Stimulated activated CD8-positive, alpha-beta memory T cell treated with anti-CD3 and anti-CD28 coated beads, Interleukin-4, amount 100 ng/mL, for 24 hours (primary cell): ENCODE measurements around the gene SYNE1.

Experiments
- DNase-seq: peaks from one replicate; pipeline ENCODE4 v3.0.0-alpha.2; 2020; ENCODE audit warnings: low read depth

The SYNE1 gene

DNA sequence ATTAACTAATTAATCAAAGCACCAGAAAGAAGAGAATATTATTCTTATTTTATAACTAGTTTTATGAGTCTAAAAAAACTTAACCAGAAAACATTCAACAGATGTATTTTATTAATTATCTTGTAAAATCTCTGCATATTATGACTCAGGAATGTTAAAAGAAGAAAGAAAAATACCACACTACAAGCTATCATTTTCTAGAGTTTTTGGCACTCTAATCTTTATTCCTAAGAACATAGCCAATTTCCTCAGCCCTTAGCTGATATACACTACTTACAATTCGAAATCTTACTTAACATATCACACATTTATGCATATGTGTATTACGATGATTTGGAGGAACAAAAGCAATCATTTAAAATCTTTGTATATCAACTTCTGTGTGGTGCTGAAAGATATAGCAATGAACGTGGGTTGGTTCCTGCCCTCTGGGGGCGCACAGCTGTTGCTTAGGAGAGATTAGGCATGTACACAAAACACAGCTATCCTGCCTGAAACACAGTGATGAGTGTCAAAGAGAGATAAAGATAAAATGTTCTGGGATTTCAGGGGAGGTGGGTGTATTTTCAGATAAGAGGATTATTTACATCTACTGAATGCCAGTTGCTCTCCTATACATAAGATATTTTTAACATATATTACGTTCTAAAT is 404.5 kb downstream of the SYNE1 start:
- DNase-seq, result no peak

DNA sequence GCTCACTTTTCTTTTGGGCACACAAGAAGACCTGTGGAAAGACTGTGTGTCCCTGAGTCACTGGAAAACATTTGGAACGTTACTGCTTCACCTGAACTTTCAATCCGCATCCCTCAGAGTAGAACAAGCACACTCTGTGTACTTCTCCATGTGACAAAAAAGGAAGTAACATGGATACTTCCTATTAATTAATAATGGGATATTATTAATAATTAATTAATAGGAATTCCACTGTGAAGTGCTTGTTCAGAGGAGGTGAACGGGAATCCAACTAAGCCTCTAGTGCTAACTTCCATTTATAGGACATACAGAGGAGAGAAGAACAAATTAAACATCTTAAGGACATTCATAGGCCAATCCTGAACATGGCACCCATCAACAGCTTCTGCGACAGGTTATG is 407.8 kb downstream of the SYNE1 start:
- no peak for DNase-seq

DNA sequence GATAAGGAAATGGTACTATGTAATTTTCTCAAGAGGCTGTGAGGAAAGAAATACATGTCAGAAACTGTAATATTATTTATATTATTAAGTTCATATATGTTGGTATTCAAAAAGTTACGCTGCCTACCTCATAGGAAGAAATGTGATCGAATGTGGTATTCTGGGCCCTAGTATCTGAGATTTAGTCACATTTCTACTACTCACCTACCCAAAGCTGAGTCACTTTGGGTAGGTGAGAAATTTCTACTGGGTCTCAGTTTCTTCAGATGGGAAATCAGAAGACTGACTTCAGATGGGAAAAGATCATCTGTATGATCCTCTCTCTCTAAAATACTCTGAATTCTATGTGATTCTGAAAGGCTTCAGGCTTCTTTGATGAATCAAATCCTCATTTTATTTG is 411.0 kb downstream of the SYNE1 start:
- DNase-seq, result no peak

DNA sequence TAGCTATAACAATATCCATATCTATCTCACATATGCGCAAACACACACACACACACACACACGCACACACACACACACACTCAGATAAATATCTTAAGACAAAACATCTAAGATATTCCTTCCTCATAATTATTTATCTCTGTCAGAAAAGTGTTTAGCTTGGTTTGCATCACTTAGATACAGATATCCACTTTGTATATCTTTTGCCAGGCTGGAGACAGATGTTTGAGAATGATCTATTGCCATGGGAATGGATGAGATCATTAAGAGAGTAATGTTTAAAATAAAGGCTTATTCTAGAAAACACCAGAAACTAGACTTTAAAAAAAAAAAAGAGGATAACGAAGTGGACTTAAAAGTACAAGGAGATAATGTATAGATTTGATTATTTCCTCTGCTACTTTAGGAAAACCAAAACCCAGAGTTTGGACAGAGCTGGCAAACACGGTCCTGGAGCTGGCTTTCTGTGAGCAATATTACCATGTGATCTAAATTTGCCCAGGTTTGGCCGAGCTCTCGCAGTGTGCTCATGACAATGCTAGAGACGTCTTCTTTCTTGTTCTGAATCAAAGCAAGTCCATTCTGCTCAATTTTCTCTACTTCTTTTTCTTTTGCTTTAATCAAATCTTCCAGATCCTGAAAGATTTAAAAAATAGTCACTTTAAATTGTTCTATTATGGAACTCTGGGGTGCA is 411.8 kb downstream of the SYNE1 start:
- DNase-seq, result no peak

DNA sequence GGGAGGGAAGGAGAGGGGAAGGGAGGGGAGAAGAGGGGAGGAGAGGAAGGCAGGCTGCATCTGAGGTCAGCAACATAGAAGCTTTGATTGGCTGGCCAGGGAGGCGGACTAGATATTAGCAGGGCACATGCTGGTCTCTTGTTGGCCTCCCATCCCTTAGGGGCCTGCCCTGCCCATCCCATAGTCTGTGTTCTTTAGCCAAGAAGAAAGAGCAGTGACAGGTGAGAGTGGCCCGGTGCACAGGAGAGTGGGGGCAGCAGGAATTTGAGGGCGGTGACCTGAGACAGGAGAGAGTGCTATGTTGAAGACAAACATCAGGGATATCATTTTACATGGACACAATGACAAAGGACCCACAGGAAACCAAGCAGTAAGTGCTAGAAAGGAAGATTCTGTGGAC is 413.5 kb downstream of the SYNE1 start:
- DNase-seq, result no peak

DNA sequence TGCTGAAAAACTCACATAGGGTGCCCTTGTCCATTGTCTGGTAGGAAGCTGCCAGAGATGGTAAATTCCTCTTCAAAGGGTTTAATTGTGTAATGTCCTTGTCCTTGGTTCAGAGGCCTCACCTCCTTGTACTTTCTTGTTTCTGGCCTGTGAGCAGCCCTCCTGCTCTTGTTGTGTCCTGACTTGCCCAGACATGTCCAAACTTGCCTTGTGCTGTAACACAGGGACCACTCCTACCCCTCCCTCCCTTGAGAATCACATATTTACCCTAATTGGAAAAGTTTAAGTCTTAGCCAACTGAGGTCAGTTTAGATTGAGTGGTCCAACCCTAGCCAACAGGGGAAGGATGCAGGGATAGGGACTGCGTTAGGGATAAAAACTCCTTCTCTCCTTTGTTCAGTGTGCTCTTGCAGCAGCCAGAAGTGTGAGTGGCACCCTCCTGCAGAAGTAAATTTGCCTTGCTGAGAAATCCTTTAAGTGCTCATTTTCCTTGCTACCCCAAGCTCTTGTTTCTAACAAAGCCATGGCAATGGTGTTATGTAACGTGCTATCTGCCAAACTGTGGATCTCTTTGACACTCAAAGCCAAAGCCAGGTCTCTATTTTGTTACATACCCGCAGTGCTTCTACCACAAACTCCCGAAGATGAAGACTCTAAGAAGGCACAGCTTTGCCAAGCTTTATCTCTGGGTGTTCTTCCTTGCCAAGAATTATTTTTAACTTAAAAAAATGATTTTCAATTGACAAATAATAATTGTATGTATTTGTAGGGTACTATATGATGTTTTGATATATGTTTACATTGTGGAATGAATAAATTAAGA is 415.1 kb downstream of the SYNE1 start:
- no peak for DNase-seq

DNA sequence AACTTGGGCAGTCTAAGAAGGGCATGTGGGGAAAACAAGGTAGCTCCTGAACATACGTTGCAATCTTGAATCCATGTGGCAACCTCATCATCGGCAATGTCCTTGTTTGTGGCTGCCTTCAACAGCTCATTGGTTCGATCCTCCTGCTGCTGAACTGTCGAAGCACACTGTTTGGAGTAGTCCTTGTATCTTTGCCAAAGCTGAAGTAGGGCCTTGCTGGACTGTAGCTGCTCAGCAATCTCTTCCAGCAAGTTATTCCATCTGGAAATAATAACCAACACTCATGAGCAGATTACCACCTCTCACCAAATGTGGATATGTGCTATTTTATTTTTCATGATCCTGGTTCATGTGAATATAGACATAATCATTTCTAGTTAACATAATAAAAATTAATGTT is 416.4 kb downstream of the SYNE1 start:
- no peak for DNase-seq

DNA sequence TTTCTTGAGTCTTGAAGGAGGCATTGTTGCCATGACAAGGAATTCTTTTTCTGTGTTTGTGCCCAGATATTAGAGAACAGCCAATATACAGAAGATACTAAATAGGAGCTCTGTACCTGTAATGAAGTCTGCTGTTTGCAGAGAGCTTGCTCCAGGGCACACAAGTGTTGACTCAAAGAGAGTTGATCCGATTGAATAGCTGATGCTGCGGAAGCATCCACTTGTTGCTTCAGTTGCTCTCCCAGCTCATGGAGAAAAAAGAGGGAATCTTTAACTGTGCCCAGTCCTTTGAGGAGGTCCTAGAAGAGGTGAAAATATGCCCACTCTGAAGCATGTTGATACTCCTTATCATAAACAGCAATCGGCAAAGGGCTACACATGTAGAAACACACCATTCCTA is 418.3 kb downstream of the SYNE1 start:
- no peak for DNase-seq

DNA sequence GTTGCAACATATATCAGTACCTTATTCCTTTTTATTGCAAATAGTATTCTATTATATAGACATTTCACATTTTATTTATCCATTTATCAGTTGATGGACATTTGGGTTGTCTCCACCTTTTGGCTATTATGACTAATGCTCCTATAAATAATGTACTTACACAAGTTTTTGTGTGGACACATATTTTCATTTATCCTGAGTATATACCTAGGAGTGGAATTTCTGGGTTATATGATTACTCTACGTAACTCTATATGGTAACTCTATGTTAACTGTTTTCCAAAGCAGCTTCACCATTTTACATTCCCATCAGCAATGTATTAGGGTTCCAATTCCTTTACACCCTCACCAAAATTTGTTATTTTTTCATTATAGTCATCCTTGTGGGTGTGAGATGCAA is 424.7 kb downstream of the SYNE1 start:
- DNase-seq, result no peak

DNA sequence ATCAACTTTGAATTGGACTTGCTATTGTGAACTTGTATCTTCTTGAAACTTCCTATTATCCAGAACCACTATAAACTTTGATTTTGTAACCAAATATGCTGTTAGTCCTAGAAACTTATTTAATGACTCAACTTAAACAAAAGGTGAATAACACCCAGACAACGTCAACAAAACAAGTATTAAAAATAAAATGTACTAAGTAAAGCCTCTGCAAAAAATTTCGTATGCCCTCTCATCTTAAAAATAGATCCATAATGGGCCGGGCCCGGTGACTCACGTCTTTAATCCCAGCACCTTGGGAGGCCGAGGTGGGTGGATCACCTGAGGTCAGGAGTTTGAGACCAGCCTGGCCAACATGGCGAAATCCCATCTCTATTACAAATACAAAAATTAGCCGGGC is 428.0 kb downstream of the SYNE1 start:
- no peak for DNase-seq

DNA sequence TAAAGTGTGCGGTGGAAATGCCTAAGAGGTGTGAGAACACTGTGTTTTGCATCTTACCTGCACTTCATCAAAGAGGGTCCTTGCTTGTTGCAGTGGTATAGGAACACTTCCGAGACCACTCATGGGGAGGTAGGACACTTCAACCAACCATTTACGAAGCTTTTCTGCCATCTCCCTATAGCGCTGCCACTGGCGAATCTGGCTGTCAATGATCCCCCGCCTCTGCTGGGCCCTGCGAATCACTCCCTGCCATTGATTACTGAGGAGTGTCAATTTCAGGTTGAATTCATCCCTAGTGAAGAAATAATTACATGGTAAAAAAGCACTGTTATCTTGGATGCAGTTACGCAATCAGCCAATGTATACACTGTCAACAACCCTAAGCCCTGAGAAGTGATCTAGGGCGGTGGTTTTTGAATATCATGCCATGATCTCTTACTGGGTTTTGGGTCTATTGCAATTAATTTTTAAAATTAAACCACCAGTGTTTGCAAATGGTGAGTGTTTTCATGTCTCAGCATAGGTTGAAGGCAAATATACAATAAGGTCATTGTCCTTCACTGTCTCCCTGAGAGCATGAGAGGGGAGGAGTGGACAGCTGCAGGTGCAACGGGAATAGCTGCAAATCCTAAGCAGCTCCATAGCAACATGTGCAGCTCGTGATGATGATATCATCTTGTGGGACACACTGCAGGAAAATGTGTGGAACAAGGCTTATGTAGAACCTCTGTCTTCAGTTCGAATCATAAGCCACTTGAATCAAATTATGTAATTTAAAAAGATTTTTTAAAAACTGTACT is 429.0 kb downstream of the SYNE1 start:
- no peak for DNase-seq

DNA sequence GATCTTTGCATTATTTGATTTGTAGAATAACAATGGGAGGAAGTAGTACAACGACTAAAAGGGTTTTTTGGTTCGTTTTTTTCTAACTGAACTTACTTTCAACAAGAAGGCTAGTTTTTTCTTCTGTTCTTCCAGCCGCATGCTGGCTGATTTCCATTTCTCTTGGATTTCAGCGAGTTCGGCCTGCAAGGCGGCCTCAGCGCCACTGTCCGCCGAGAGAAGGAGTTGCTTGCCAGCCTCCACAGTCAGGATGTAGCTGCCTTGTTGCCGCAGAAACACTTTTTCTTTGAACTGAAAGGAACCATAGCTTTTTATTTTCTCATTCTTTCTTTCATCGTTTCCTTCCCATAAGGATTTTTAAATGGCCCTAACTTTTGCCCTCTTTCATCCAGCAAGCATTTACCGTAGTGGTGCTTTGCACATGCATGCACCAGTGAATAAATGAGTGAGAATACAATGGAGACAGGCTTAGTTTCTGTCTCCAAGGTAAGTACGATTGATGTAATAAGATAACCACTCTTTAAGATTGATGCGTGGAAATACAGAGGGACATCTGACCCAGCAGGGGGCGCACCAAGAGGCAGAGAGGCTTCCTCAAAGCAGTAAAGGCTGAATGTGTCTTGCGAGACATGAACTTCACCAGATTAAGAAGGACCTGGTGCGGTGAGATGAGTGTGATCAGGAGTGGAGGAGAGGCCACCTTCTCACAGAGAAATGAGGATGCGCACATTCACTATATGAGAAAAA is 430.9 kb downstream of the SYNE1 start:
- peak; percentile 21 for DNase-seq

DNA sequence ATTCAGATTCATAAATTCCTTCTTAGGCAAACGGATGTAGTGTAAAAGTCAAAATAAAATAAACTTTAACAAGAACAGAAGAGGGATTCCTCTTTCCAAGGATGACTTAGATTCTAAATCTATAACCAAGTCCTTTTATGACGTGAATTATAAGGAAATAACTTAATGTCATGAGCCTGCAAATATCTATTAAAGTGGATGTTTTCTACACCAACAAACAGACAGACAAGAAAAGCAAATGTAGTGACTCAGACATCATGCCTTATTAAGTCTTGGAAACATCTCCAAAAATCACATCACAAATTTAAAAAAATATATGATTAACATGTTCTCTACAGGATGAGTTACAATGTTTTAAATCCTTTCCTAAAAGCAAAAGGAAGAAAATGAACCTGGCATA is 432.6 kb downstream of the SYNE1 start:
- no peak for DNase-seq

DNA sequence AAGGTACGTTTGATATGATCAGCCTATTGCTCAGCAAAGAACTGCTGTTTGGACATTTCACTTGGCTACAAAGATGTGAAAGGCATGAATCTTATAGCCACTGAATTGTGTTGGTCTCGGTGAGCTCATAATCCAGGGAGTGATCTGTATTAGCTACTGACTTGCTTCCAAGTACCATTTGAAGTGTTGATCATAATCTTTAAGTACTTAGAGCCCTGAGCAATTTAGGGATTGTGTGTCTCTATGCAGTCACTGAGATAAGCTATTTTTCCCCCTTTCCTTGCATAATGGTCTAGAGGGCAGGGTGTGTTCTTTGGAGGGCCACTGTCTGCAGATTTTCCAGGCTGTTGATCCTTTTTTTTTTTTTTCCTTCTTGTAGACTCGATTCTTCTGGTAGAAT is 436.0 kb downstream of the SYNE1 start:
- DNase-seq, result no peak

DNA sequence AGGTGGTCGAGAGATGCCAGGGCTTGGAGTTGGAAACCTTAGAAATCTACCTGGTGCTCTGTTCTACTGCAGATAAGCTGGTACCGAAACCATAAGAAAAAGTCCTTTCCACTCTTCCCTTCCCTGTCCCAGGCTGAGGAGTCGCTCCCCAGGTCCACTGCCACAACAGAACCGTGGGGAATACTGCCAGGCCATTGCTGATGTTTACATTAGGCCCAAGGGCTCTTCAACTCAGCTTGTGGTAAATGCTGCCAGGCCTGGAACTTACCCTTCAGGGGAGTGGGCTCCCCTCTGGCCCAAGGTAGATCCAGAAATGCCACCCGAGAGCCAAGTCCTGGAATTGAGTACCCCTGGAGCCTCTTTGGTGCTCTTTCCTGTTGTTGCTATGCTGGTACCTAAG is 441.3 kb downstream of the SYNE1 start:
- no peak for DNase-seq

DNA sequence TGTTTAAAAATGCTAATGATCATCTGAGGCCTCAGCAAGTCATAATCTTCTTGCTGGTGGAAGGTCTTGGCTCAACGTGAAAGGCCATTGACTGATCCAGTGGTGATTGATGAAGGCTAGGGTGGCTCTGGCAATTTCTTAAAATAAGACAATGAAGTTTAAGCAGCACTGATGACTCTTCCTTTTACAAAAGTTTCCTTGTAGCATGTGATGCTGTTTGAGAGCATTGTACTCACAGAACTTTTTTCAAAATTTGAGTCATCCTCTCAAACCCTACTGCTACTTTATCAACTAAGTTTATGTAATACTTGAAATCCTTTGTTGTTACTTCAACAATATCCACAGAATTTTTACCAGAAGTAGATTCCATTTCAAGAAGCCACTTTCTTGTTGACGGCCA is 447.4 kb downstream of the SYNE1 start:
- no peak for DNase-seq

DNA sequence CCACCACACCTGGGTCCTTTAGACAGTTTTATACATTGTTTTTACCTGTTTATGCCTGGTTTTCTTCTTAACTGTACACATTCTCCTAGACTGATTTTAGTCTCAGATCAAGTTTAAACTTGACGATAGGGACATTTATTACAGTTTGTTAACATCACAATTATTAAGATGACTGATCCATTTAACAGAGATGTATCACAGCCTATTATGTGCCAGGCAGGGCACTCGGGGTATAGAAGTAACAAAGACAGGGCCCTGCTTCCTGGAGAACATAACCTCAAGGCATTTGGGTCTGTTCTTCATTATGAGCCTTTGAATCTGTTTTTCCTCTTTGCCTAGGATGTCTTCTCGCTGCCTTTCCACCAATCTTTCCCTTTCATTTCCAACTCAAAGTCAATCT is 449.2 kb downstream of the SYNE1 start:
- no peak for DNase-seq

DNA sequence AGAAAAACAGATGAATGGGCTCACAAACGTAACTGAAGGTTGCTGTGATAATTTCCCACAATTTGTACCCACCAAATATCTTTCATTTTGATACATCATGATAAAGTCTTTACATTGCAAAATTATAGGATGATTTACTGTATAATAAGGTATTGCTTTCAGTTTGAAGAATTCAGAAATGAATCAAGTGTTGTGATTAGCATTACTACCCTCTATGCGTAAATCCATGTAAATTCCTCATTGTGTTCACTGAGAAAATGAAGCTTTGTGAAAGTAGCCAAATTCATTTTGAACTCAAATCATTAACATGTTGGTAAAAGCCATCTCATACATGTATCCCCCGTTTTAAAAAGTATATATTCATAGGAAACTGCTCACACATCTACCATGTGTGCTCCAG is 450.3 kb downstream of the SYNE1 start:
- no peak for DNase-seq

DNA sequence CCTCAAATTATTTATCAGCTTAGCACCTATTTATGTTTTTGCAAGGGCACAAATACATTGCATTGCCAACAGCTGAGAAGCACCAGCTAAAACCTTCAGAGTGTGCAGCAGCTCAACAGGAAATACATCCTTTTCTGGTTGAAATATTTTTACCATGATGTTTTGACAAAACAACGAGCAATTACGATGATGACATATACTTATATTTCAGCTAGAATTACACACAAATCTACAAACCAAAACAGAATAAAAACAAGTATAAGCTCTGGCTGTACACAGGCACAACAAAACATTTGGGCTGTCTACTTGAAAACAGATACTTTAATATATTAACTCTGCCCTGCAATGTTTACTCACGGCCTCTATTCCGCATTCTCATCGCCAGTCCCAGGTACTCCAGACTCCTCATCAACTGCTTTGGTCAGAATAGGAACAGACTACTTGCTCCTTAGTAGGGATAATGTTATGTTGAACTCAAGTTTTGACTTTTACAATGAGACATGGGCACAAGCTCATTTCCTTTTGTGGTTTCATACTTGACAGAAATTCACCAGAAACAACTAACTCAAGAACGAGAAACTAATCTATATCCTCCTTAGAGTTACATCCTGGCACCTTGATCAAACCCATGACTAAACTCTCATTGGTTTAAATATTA is 452.1 kb downstream of the SYNE1 start:
- no peak for DNase-seq

DNA sequence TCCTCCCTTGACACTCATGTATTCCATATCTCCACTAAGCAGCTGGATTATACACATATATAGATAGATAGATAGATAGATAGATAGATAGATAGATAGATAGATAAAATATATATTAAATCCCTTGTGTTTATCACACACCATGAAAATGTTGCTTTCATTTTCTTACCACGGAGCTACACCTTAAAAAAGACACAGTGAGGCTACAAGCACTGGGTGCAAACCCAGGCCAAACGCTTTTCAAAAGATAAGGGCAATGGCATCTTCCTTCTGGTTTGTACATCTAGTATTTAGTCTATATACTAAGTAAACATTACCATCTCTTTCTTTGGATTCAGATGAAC is 452.6 kb downstream of the SYNE1 start:
- no peak for DNase-seq

DNA sequence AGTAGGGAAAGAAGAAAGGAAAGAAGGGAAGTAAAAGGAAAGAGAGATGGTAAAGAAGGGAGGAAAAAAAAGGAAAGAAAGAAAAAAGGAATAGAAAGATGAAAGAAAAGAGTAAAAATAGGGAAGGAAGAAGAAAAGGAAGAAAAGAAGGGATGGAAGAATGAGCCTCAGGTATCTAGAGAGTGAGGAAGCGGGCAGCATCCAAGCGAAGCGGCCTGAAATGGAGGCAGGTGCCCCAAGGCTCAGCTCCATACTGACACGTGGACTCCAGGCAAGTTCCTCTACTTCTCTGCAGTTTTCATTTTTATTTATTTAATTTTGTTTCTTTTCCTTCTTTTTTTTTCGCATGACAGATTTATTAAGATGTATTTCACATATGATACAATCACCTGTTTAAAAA is 456.6 kb downstream of the SYNE1 start:
- no peak for DNase-seq
